Mesodermal cell (in vitro differentiated cells): ENCODE data around the gene UBA1.

ENCODE experiments used
- H3K27ac ChIP-seq: 2 replicates; pipeline ENCODE4 v1.7.0; 2013; ENCODE audit warnings: mild to moderate bottlenecking, low read depth, low read length, moderate library complexity; ENCODE audit not compliant: severe bottlenecking
- H3K36me3 ChIP-seq: 2 replicates; pipeline ENCODE4 v1.7.1; 2013; ENCODE audit warnings: mild to moderate bottlenecking, low read length, moderate library complexity; ENCODE audit not compliant: control insufficient read depth, insufficient read depth
- H3K4me1 ChIP-seq: one replicate; pipeline ENCODE4 v1.7.1; 2013; ENCODE audit warnings: mild to moderate bottlenecking, low read length; ENCODE audit not compliant: insufficient read depth, control insufficient read depth, poor library complexity, severe bottlenecking
- H3K4me3 ChIP-seq: 2 replicates; pipeline ENCODE4 v1.7.0; 2013; ENCODE audit warnings: low read length, control low read depth, mild to moderate bottlenecking; ENCODE audit not compliant: insufficient read depth, poor library complexity, severe bottlenecking; ENCODE audit errors: extremely low read depth
- H3K9me3 ChIP-seq: 2 replicates; pipeline ENCODE4 v1.7.1; 2013; ENCODE audit warnings: mild to moderate bottlenecking, low read length, moderate library complexity; ENCODE audit not compliant: control insufficient read depth
- WGBS, 2 experiments: methylation state at CpG; one replicate each; pipeline ENCODE4 v1.1.5; 2013; ENCODE audit warnings: missing lambda C conversion rate in 2 of 2; ENCODE audit not compliant: insufficient coverage in 2 of 2; 5-methylcytosine and 5-hydroxymethylcytosine counted together

UBA1 gene

DNA sequence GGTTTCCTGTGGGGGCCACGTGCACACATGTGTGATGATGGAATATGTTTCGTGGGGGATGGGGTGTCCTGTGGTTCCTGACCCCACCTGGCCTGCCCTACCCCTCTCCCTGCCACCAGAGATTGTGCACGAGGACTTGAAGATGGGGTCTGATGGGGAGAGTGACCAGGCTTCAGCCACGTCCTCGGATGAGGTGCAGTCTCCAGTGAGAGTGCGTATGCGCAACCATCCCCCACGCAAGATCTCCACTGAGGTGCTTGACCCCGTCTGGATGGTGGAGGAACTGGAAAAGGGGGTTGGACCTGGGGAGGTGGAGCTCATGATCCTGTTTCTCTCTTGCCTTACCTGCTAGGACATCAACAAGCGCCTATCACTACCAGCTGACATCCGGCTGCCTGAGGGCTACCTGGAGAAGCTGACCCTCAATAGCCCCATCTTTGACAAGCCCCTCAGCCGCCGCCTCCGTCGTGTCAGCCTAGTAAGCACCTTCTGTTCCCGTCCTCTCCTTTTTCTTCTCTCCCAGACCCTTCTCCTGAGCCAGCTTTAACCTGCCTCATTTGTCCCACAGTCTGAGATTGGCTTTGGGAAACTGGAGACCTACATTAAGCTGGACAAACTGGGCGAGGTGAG is 30.8 kb downstream of the UBA1 start:
- 93 to 100% methylated on average over 3 to 6 of the region's 17 CpGs for WGBS, 2 experiments
- Histone ChIP-seq H3K36me3 (peaks cover 70% of the 10 kb centered on the region), H3K27ac (no peak overlapping the region), H3K4me1 (no peaks in the 10 kb centered on the region), H3K4me3 (no peak overlapping the region), H3K9me3 (no peaks in the 10 kb centered on the region)

DNA sequence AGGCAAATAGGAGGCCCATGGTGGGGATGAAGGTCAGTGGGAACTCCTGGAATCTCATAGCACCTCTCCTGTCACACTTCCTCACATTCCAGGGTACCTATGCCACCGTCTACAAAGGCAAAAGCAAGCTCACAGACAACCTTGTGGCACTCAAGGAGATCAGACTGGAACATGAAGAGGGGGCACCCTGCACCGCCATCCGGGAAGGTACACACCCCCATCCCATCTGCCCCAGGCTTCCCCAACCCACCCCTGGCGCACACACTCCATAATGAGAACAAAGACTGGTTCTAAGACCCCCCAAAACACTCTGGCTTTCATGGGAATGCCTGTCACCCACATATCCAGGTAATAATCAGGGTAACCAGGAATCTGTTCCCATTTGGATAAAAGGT is 31.3 kb downstream of the UBA1 start:
- Histone ChIP-seq H3K4me3 (no peak overlapping the region), H3K27ac (no peak overlapping the region), H3K36me3 (peaks cover 70% of the 10 kb centered on the region), H3K9me3 (no peaks in the 10 kb centered on the region), H3K4me1 (no peaks in the 10 kb centered on the region)
- WGBS, 2 experiments: 100% methylated on average over 1 of the region's 4 CpGs; no CpG with 5 or more reads in 1 of the 2 experiments

DNA sequence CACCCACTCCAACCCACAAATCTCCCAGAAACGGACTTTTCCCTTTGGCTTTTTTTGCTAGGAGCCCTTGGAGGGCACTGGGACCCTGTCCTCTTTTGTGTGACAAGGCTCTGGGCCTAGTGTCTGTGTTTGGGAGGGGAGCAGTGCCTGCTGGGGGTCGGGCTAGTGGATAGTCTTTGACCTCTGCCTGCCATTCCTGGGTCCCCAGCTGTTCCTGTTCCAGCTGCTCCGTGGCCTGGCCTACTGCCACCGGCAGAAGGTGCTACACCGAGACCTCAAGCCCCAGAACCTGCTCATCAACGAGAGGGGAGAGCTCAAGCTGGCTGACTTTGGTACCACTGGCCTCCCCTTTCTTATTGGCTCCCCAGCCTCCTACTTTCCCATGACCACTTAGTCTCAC is 32.4 kb downstream of the UBA1 start:
- no peak overlapping the region for H3K27ac ChIP-seq
- no peaks in the 10 kb centered on the region for H3K9me3 ChIP-seq
- no peak overlapping the region for H3K4me3 ChIP-seq
- WGBS, 2 experiments: 100% methylated on average over 1 to 5 of the region's 6 CpGs
- peaks cover 64% of the 10 kb centered on the region for H3K36me3 ChIP-seq
- no peaks in the 10 kb centered on the region for H3K4me1 ChIP-seq

DNA sequence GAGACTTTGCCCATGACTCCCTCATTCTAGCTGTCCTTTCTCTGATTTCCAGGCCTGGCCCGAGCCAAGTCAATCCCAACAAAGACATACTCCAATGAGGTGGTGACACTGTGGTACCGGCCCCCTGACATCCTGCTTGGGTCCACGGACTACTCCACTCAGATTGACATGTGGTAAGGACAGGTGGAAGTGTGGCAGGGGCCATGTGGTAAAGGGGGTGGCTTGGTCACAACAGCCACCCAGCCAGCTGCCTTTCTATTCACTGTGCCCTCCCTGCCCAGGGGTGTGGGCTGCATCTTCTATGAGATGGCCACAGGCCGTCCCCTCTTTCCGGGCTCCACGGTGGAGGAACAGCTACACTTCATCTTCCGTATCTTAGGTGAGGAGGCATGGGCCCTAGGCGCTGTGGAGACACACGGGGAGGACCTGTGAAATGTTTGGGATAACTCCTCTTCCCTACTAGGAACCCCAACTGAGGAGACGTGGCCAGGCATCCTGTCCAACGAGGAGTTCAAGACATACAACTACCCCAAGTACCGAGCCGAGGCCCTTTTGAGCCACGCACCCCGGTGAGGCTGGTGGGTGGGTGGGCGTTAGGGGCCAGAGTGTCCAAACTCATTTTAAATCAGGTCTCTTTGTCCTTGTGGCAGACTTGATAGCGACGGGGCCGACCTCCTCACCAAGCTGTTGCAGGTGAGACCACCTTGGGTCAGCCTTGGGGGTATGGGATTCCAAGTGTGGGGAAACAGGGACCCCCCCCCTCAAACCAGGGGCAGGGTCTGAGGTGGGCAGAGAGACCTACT is 33.1 kb downstream of the UBA1 start:
- no peak overlapping the region for H3K27ac ChIP-seq
- no peaks in the 10 kb centered on the region for H3K4me1 ChIP-seq
- H3K36me3 ChIP-seq: peaks cover 60% of the 10 kb centered on the region
- WGBS, 2 experiments: 88% methylated on average over 8 of the region's 19 CpGs; no CpG with 5 or more reads in 1 of the 2 experiments
- H3K9me3 ChIP-seq: no peaks in the 10 kb centered on the region
- no peak overlapping the region for H3K4me3 ChIP-seq

DNA sequence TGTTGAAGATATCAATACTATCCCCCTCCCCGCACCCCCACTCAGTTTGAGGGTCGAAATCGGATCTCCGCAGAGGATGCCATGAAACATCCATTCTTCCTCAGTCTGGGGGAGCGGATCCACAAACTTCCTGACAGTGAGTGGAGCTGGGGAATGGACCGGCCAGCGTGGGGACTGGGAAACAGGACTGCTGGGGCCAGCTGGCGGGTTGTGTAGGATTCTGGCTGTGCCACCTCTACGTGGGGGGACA is 33.6 kb downstream of the UBA1 start:
- Histone ChIP-seq H3K27ac (no peak overlapping the region), H3K36me3 (peaks cover 60% of the 10 kb centered on the region)

DNA sequence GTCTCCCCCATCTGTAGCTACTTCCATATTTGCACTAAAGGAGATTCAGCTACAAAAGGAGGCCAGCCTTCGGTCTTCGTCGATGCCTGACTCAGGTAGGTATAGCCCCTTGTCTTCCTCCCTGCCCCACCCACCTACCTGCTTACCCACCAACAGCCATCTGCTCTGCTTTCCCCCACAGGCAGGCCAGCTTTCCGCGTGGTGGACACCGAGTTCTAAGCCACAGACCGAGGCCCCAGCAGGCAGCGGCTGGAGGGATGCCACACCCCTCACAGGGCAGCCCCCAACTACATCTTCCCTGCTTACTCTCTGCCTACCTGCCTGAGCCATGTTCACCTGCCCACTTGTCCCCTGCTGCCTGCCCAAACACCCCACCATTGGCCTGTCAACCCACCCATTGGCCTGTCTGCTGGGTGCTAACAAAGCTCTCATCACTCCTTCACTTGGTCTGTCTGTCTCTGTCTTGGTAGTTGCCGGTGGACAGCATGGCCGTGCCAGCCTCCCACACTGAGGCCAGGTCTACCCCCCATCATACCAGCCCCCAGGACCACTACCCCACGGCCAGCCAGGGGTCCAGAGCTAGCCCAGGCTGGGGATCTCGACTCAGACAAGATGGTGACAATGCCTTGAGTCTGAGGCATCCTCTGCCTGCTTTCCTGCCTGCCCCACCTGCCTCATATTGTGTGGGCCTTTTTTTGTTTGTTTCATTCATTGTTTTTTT is 35.1 kb downstream of the UBA1 start:
- Histone ChIP-seq H3K9me3 (no peaks in the 10 kb centered on the region), H3K4me3 (no peak overlapping the region), H3K36me3 (peaks cover 48% of the 10 kb centered on the region), H3K4me1 (no peaks in the 10 kb centered on the region), H3K27ac (no peak overlapping the region)
- 90 to 98% methylated on average over 2 to 5 of the region's 12 CpGs for WGBS, 2 experiments

More for the DNA sequence above, 33.6 kb downstream of the UBA1 start:
- H3K4me3 ChIP-seq: no peak overlapping the region
- H3K9me3 ChIP-seq: no peaks in the 10 kb centered on the region
- WGBS, 2 experiments: no CpG with 5 or more reads among the region's 9 CpGs
- no peaks in the 10 kb centered on the region for H3K4me1 ChIP-seq

DNA sequence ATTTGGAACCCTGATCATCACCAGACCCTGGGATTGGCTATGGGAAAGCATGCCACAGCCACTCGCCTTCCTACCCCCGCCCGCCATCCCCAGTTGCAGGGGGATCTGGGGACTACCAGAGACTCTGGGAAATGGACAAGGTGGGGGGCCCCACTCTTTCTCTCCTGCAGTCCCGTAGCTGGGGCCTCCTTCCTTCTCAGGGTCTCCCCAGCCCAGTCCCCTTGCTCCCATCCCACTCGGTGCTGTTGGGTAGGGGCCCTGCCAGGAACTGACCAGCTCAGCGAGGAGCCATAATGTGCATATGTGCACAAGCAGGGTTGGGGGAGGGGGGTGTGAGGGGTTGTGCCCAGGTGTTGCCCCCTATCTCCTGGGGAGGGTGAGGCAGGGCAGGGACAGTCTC is 35.8 kb downstream of the UBA1 start:
- no peaks in the 10 kb centered on the region for H3K9me3 ChIP-seq
- H3K27ac ChIP-seq: no peak overlapping the region
- WGBS, 2 experiments: 100% methylated on average over 3 of the region's 6 CpGs; no CpG with 5 or more reads in 1 of the 2 experiments
- peaks cover 41% of the 10 kb centered on the region for H3K36me3 ChIP-seq
- no peak overlapping the region for H3K4me3 ChIP-seq
- H3K4me1 ChIP-seq: no peaks in the 10 kb centered on the region

DNA sequence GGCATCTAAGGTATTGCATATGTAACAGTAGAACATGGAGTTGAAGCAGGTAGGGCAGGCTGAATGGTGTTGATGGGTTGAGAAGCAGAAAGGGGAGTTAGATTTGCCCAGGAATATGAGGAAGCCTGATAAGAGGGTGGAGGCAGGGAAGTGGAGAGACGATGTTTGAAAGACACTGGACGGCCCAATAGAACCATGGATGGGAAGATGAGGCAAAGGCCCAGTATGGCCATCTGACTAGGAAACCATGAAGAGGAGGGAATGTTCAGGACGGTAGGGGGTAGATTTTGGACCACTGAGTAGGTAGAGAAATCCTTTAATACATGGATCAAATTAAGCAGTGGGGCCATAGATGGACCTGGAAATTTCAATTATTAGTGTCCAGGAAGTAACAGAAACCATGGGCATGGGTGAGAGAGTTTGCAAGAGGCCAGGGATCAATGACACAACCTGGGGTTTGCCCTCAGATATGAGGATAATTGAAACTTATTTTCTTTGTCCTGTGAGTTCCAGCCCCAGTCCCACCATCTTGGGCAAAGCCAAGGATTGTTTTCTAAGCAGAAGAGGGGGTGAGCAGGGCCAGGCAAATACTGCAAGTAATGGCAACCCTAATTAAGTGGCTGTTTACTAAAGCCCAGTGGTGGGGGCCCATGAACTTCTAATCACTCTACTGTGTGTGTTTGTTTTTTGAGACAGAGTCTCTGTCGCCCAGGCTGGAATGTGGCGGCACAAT is 36.7 kb downstream of the UBA1 start:
- Histone ChIP-seq H3K27ac (no peak overlapping the region), H3K36me3 (peaks cover 33% of the 10 kb centered on the region), H3K4me1 (peaks cover 2% of the 10 kb centered on the region), H3K9me3 (no peaks in the 10 kb centered on the region), H3K4me3 (no peak overlapping the region)
- WGBS, 2 experiments: 97% methylated on average over 5 of the region's 5 CpGs; no CpG with 5 or more reads in 1 of the 2 experiments

DNA sequence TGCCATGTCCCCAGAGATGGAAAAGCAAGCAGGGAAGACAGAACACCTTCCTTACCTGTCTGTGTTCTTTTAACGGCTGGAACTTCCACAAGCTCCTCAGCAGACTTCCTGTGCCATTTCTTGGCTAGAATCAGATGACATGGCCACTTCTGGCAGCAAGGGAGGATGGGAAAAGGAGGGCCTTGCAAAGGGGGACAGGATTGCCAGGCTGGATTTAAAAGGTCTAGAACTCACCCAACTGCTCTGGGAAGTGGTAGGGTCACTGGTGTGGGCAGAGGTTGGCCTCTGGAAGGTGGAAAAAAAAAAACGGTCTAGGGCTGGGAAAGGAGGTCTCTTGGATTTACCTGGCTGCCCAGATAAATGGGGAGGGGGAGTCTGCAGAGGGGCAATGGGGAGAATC is 37.5 kb downstream of the UBA1 start:
- no peak overlapping the region for H3K27ac ChIP-seq
- H3K36me3 ChIP-seq: peaks cover 26% of the 10 kb centered on the region
- WGBS, 2 experiments: 100% methylated on average over 1 of the region's 2 CpGs; no CpG with 5 or more reads in 1 of the 2 experiments
- H3K4me1 ChIP-seq: peaks cover 2% of the 10 kb centered on the region
- H3K9me3 ChIP-seq: no peaks in the 10 kb centered on the region
- no peak overlapping the region for H3K4me3 ChIP-seq

DNA sequence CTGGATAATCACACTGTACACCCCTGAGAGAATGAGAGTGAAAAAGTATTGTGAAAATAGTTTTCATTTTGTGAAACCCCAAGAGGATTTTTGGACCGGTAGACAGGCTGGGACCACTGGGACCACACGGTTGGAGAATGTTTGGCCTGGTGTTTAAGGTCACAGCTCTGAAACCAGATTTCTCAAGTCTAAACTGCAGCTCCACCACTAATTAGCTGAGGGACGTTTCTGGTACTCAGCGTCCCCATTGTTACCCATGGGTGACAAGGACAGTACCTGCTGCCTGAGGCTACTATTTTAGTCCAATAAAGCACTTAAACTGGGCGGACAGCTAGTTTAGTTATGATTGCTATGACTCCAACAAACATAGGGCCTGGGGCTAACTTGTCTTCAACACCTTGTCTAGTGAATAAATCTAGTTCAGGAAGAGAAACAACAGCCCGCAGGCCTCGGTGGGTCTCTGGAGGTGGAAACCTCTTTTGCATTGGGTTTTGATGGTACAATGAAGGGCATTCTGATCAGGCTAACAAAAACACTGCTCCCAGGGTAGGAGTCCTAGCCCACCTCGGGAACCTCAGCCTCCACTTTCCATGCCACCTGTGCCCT is 38.7 kb downstream of the UBA1 start:
- H3K27ac ChIP-seq: peak overlapping the region; percentile 90
- 86 to 100% methylated on average over 2 of the region's 8 CpGs for WGBS, 2 experiments
- peaks cover 2% of the 10 kb centered on the region for H3K4me1 ChIP-seq
- no peaks in the 10 kb centered on the region for H3K9me3 ChIP-seq
- peak overlapping the region; percentile 56 for H3K4me3 ChIP-seq
- peaks cover 15% of the 10 kb centered on the region for H3K36me3 ChIP-seq
